ENCODE data around the gene ZCCHC8.

GRCh38 chr12:122435186-122435585 is 65.5 kb downstream of the ZCCHC8 start:
- TF ChIP-seq EP300 (IDR thresholded peaks at IDR 0.05) = no peak
- TF ChIP-seq, protein P1, sequence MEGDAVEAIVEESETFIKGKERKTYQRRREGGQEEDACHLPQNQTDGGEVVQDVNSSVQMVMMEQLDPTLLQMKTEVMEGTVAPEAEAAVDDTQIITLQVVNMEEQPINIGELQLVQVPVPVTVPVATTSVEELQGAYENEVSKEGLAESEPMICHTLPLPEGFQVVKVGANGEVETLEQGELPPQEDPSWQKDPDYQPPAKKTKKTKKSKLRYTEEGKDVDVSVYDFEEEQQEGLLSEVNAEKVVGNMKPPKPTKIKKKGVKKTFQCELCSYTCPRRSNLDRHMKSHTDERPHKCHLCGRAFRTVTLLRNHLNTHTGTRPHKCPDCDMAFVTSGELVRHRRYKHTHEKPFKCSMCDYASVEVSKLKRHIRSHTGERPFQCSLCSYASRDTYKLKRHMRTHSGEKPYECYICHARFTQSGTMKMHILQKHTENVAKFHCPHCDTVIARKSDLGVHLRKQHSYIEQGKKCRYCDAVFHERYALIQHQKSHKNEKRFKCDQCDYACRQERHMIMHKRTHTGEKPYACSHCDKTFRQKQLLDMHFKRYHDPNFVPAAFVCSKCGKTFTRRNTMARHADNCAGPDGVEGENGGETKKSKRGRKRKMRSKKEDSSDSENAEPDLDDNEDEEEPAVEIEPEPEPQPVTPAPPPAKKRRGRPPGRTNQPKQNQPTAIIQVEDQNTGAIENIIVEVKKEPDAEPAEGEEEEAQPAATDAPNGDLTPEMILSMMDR (IDR thresholded peaks at IDR 0.05) = no peak
- no peak for TF ChIP-seq POLR2A (IDR thresholded peaks at IDR 0.05)

Data from sigmoid colon (tissue), 4 donors.